D721Med (cell line): Measurements from ENCODE around the gene LRRC72.
"Not testable (repeated sequence)": the region's sequence is repeated elsewhere in the genome, so short reads cannot be mapped to it uniquely, and the experiment has no call there.

Source experiments
- DNase-seq: peaks from one replicate; pipeline ENCODE4 v3.0.0; 2011; ENCODE audit warnings: low spot score; ENCODE audit not compliant: insufficient read length
- FAIRE-seq: peaks from 2 replicates; lab custom pipeline; 2011; peaks lifted over from hg19 to GRCh38; lab: Jason Lieb, UNC
- CTCF ChIP-seq: IDR thresholded peaks from 2 replicates; pipeline ENCODE4 v1.5.1; 2012; ENCODE audit warnings: mild to moderate bottlenecking, control low read depth; ENCODE audit not compliant: insufficient read depth; ENCODE audit errors: missing control alignments

LRRC72 gene

DNA sequence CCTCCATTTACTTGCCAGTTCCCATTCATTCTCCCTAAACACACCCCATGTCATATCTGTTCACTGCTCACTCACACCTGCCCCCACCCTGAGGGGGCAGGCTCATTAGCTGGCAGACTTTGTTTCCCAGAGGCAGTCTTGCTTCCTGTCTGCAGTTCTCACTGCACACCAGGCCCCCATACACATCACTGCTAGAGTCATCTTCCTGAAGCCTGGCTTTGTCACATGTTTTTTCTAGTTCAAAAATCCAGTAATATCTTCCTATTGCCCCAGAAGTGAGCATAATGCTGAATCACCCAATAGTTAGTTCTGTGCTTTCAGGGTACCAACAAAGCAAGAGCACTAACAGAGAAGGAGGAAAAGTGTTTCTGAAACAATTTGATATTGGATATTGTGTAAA, 1.9 kb downstream of the LRRC72 start:
- FAIRE-seq = no peak

DNA sequence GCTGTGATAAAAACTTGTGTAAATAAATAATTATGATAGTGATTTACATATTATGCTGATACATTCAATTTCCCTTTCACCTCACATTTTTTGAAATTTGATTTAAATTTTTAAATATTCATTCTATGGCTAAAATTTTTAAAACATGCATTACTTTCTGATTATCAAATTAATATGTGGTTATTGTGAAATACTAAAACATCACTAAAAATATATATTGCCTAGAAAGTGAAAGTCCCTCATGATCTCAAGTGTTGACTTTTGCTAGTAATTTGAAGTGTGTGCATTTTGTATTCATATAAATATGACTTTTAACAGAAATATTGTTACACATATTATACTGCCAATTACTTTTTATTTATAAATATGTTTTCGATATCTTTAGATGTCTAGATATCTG, 3.1 kb downstream of the LRRC72 start:
- no peak for TF ChIP-seq CTCF
- FAIRE-seq = no peak
- no peak for DNase-seq

More for the DNA sequence above, 1.9 kb downstream of the LRRC72 start:
- DNase-seq = no peak
- no peak for TF ChIP-seq CTCF

- no peak for DNase-seq
- no peak for FAIRE-seq
- no peak for TF ChIP-seq CTCF
These were observed 5.1 kb downstream of the LRRC72 start for GRCh38 chr7:16531707-16532106.

- FAIRE-seq (no peak), DNase-seq (no peak)
- TF ChIP-seq CTCF = no peak
These were observed 5.6 kb downstream of the LRRC72 start for GRCh38 chr7:16532272-16532671.

- no peak for DNase-seq
- FAIRE-seq = no peak
- TF ChIP-seq CTCF = no peak
These were observed 8.9 kb downstream of the LRRC72 start for GRCh38 chr7:16535500-16535899.

DNA sequence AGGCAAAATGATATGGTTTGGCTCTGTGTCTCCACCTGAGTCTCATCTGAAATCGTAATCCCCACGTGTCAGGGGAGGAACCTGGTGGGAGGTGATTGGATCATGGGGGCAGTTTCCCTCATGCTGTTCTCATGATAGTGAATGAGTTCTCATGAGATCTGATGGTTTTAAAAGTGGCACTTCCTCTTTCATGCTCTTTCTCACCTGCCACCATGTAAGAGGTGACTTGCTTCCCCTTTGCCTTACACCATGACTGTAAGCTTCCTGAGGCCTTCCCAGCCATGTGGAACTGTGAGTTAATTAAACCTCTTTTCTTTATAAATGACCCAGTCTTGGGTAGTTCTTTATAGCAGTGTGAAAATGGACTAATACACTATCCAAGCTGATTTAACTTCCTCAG, 13.9 kb downstream of the LRRC72 start:
- not testable (repeated sequence) for FAIRE-seq, DNase-seq

- DNase-seq = no peak
- FAIRE-seq = no peak
- no peak for TF ChIP-seq CTCF
These were observed 15.8 kb downstream of the LRRC72 start for GRCh38 chr7:16542401-16542800.

DNA sequence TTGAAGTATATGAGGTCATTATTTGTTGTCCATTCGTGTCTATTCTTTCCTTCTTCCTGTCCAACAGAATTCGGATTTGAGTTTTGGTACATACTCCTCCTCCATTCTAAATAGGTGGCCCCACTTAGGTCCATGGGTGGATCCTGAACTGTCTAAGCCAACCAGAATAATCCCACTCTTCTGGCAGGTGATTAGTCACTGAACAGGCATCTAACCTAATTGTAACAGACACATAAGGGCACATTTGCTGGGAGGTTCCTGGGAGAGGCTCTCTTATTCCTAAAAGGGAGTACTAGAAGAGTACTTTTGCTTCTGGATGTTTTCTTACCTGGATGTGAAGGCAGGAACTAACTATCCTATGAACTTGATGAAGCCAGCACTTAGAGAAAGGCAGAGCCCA, 16.8 kb downstream of the LRRC72 start:
- DNase-seq (no peak), FAIRE-seq (no peak)
- TF ChIP-seq CTCF = no peak
